Stimulated activated CD4-positive, alpha-beta T cell treated with anti-CD3 and anti-CD28 coated beads, Interleukin-4, amount 100 ng/mL, for 24 hours (primary cell): Measurements from ENCODE around the gene ZXDC.

Experiments used
- DNase-seq: peaks from one replicate; pipeline ENCODE4 v3.0.0-alpha.2; 2020

ZXDC gene

GRCh38 chr3:126433496-126434263 is 42.0 kb downstream of the ZXDC start:
- peak; percentile 1 for DNase-seq

GRCh38 chr3:126433105-126433430 is 42.6 kb downstream of the ZXDC start:
- peak; percentile 1 for DNase-seq

DNA sequence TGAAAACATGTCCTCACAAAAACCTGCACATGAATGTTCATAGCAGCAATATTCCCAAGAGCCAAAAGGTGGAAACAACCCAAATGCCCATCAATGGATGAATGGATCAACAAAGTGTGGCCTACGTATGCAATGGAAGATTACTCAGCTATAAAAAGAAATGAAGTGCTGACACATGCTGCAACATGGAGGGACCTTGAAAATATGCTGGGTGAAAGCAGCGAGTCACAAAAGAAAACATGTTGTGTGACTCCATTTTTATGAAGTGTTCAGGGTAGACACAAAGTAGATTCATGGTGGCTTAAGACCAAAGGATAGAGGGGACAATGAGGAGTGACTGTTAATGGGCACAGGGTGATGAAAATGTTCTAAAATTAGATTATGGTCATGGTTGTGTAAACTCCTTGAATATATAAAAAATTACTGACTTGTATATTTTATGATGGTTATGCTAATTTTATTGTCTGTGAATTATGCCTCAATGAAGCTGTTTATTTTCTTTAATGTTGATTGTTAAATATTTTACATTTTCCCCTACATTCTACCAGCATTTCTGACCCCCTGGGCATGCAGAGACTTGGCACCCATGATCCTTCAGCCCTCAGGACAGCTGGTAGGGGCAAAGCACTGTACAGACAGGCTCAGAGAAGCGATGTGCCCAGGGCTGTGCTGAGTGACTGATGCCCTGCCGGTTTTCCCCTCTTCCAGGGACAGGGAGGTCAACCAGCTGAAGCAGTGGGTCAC is 43.2 kb downstream of the ZXDC start:
- no peak for DNase-seq

DNA sequence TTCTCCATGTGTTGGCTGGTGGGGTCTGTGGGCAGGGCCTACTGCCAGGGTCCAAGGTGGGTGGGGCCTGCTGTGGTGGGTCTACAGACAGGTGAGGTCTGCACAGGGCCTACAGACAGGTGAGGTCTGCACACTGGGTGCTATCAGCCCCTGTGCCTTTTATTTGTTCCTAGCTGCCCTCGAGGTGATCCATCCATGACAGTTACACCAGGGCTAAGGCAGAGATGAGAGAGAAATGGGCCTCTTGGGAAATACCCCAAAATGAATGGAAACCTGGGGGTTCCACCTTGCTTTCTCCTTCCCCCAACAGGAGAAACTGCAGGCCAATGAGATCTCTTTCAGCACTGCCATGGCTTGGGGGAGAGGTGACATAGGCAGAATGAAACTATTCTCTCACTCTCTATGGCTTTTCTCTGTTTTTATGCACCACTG is 44.6 kb downstream of the ZXDC start:
- DNase-seq = no peak

- no peak for DNase-seq
Measured at GRCh38 chr3:126424751-126425150, 50.9 kb downstream of the ZXDC start.

DNA sequence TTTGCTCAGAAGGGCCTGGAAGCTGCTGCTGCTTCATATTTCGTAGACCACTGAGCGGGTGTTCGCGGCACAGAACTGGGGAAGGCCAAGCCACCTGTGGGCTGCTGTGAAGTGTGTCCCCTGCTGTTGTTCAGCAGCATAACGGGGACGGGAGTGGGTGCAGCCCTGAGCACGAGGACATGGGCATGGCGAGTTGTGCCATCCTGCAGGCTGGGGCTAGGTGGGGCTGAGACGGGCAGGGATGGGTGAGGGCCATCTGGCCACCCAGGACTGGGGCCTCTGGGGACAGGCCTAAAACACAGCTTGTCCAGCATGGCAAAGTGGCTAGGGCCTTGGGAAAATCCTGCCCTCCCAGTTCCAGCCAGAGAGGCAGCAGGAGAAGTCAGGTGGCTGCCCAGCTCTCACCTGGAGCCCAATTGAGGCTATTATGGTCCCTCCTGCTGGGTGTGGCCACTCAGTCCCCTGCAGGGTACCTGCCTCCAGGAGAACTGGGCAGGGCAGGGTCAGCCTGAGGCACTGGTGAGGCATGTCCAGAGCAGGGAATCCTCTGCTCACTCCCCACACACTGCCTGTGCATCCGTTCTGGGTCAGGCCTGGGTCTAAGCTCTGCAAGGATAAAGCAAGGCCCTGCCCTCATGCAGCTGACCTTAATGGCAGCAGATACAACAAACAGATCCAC is 51.5 kb downstream of the ZXDC start:
- DNase-seq = no peak

- no peak for DNase-seq
Measured at GRCh38 chr3:126423191-126424038, 52.3 kb downstream of the ZXDC start.

GRCh38 chr3:126422571-126423091 is 53.1 kb downstream of the ZXDC start:
- no peak for DNase-seq

DNA sequence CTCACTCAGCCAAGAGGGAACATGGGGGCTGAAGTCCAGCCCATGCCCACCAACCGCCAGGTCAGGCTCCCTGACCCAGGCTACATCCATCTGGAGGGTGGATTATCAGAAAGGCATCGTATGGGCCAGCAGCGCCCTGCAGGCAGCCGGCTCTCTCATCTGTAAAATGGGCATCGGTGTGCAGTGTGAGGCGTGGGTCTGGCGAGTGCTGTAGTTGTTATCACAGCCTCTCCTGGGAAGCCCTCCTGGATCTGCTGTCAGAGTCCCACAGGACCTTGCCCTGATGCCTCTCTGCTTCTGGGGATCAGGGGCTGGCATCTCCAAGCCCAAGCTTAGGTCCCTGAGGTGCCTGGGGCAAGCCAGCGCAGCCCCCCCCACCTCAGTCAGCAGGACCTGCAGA is 53.6 kb downstream of the ZXDC start:
- no peak for DNase-seq

DNA sequence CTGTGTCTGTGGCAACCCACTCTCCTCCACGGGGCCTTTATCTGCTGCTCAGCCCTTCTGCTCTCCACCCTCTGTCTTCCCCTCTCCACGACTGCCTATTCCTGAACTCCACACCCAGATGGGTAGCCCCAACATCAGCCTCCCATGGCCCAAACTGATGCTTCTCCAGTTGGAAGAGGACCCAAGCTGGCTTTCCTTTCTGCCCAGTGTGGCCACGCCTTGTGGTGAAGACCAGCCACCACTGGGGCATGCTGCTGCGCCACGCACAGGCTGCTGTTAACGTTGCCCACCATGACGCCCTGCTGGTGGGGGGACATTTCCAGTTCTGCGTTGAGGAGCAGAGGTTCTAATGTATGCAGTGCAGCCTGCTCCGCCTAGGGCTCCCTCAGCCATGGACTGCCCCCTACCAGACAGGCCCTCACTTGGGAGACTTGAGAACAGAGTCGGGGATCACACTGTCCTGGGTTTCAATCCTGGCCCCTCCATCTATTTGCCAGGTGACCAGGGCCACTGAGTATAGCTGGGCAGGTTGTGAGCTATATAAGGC is 54.0 kb downstream of the ZXDC start:
- DNase-seq = no peak

DNA sequence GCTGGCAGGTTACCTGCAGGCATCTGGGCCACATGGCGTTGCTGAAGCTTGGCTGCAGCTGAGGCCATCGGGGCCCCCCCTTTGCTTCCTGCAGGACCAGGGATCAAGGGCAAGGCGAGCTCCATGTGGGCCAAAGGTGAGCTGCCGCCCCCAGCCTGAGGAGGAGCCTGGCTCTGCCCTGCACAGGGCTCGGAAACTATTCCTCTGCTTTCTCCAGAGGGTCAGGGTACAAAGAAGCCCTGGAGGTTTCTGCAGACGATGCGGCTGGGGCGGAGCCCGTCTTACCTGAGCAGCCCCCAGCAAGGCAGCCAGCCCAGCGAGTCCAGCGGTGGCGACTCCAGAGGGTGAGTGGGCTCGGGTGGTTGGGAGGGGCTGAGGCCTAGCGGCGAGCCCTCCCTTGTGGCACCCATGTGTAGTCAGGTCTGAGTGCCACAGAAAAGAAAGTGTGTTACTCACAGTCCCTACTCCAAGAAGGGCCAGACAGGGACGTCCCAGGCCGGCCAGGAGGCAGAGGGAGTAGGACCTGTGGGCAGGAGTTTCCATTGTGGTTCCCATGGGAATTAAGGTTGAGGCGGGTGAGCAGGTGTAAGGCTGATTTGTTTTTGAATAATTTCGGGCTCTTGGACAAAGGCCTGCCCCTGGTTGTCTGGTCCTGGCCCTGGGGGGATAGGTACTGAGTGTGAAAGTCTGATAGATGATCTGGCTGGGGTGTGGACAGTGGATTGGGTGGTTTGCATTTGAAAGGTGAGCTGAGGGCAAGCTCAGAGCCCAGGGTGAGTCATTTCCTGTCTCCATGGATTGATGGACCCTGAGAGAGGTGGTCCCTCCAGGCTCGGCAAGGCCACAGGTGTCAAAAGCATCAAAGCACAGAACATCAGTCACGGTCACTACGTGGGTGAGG is 55.6 kb downstream of the ZXDC start:
- DNase-seq = no peak

DNA sequence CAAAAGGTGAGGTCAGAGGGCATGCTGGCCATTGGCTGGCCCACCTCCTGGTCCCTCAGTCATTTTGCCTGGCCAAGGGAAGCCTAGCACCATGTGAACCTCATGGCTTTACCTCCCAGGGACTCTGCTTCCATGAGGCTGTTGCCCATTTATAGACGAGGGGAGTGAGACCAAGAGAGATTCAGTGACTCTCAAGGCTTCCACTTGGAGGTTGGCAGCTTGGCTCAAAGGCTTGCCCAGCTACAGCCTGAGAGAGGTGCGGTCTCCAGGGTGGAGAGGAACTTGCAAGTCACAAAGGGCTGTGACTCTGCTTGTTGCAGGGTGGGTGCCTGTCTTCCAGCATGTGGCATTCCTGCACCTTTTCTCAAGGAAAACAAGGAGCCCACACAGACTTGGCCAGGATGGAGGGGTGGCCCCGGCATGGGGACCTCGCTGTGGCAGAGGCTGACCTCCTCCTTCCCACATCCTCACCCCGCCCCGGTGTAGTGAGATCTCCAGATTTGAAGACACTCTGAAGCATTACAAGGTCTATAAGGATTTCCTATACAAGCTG is 56.5 kb downstream of the ZXDC start:
- no peak for DNase-seq

DNA sequence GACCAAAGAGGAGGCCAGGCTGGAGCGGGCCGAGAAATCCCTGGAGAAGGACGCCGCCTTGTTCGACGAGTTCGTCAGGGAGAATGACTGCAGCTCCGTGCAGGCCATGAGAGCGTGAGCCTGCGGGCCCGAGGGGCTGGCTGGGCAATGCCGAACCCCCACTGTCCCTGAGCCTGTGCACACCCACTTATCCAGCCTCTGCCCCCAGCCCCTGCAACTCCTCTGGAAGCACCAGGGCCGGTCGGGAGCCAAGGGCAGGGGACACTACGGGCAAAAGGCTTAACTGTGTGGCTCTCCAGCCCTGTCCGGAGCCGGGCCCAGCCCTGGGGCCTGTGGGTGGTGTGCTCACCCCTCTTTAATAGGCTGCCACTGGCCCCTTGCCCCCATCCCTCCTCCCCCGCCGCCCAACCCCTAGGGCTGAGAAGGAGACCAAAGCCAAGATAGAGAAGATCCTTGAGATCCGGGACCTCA is 57.0 kb downstream of the ZXDC start:
- DNase-seq = no peak

GRCh38 chr3:126417981-126418530 is 57.6 kb downstream of the ZXDC start:
- no peak for DNase-seq

DNA sequence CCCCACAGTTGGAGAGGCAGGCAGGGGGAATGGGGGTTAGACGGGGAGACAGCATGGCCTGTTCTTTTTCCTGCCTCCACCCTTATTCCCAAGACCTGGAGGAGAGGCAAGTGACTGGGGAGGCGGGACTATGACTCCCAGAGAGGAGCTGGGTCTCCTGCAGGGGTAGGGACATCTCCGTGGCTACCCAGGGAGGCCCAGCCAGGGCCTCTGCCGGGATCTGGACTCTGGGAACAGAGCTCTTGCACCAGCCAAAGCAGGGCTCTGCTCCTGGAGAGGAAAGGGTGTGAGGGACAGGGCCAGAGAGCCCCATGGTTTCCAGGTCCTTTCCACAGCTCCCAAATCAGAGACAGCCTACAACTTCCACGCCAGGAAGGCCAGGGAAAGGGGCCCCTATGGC is 58.2 kb downstream of the ZXDC start:
- DNase-seq = no peak

DNA sequence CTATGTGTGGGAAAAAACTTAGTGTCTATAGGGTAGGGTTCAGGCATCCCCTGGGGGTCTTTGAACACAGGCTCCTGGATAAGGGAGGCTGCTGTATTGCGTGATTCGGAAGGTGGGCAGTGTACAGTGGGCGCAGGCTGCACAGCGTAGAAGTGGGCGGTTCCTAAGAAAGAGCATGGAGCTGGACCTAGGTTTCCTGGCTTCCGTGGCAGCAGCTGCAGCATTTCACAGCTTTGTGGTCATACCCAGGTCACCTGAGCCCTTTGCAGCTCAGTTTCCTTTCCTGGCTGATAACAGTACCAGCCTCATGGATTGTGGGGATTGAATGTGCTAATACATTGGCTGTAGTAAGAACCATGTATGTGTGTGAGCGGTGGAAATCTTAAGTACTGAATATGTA is 58.7 kb downstream of the ZXDC start:
- no peak for DNase-seq

- no peak for DNase-seq
Measured at GRCh38 chr3:126415661-126416591, 59.8 kb downstream of the ZXDC start.

DNA sequence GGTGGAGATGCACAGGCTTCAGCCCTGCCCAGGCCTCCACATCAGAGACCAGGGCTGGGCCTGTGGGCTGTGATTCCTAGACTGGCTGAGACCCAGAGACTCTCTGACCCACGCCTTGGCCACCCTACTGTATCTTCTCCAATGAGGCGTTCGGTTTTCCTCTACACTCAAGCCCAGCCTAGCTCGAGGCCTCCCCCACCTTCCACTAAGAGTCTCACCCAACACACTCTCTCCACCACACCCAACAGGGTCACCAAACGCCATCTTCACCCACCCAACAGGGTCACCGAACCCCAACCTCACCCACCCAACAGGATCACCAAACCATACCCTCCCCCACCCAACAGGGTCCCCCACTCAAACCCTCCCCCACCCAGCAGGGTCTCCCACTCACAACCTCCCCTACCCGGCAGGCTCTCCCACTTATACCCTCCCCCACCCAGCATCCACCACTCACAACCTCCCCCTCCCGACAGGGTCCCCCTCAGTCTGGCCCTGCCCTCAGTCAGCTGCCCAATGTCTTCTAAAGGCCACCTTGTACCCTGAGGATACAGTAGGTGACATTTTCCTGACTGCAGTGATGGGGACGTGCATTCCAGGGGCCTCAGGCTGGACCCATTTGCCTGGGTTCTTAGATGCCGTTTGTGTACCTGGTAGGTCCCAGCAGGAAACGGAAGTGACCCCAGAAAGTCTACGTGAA is 60.6 kb downstream of the ZXDC start:
- no peak for DNase-seq

- no peak for DNase-seq
Measured at GRCh38 chr3:126414406-126414805, 61.3 kb downstream of the ZXDC start.
